Measurements from ENCODE around the gene LRR1. TPM values are rescaled to one million over a fixed set of nuclear protein-coding genes. Genes with fewer than 3 reads are reported as not detected.
"Not testable (repeated sequence)": the region's sequence is repeated elsewhere in the genome, so short reads cannot be mapped to it uniquely, and the experiment has no call there.

The LRR1 gene
- total RNA-seq, 2 donors from 2014 or later, result 24.3 to 39.8 TPM

- no peak for TF ChIP-seq CTCF (IDR thresholded peaks at IDR 0.05)
- no peaks in the 10 kb centered on the region for H3K4me1 ChIP-seq
- no peak overlapping the region for H3K27ac ChIP-seq
- DNase-seq, result no peak
- H3K27me3 ChIP-seq, result no peaks in the 10 kb centered on the region
- intact Hi-C loops (cut with DNase I), result no loop called here
- no peaks in the 10 kb centered on the region for H3K9me3 ChIP-seq
- peak overlapping the region; percentile 66 for H3K4me3 ChIP-seq
- H3K36me3 ChIP-seq, result no peaks in the 10 kb centered on the region
- H3K9ac ChIP-seq (ENCODE audit: low read depth in 2 of 2, low read length in 2 of 2), result peak overlapping the region in 1 of 2 donors; percentile 89
These were observed 15.1 kb upstream of the LRR1 start for GRCh38 chr14:49583629-49584028.

- Histone ChIP-seq H3K4me3 (peak overlapping the region; percentile 66), H3K27me3 (no peaks in the 10 kb centered on the region), H3K27ac (no peak overlapping the region), H3K9me3 (no peaks in the 10 kb centered on the region), H3K4me1 (no peaks in the 10 kb centered on the region), H3K36me3 (no peaks in the 10 kb centered on the region), H3K9ac (ENCODE audit: low read depth in 2 of 2, low read length in 2 of 2) (peak overlapping the region; percentile 52 to 89)
- intact Hi-C loops (cut with DNase I), result no loop called here
- no peak for DNase-seq
- no peak for TF ChIP-seq CTCF (IDR thresholded peaks at IDR 0.05)
These were observed 14.7 kb upstream of the LRR1 start for GRCh38 chr14:49584058-49584457.

GRCh38 chr14:49584981-49585640 is 13.6 kb upstream of the LRR1 start:
- not testable (repeated sequence) for H3K9me3 ChIP-seq, H3K36me3 ChIP-seq, H3K27me3 ChIP-seq, DNase-seq, H3K4me1 ChIP-seq
- Histone ChIP-seq H3K9ac (ENCODE audit: low read depth in 2 of 2, low read length in 2 of 2) (peak overlapping the region; percentile 74 to 89), H3K4me3 (peak overlapping the region; percentile 66), H3K27ac (peak overlapping the region; percentile 88)
- intact Hi-C loops (cut with DNase I), result loop anchor here (5.0 kb wide), 1 partner anchor 37 kb away; the partner anchor contains the start of genes MGAT2 and RPL36AL

- peak; percentile 98 for DNase-seq
- peak within 1 kb of the TSS; percentile 74 to 89 for H3K9ac ChIP-seq (ENCODE audit: low read depth in 2 of 2, low read length in 2 of 2)
- H3K4me3 ChIP-seq, result peak within 1 kb of the TSS; percentile 66
- H3K27me3 ChIP-seq, result no peaks in the 10 kb centered on the region
- intact Hi-C loops (cut with DNase I), result loop anchor here (5.0 kb wide), 1 partner anchor 36 kb away; the partner anchor contains the start of genes MGAT2 and RPL36AL
- H3K36me3 ChIP-seq, result no peaks in the 10 kb centered on the region
- H3K4me1 ChIP-seq, result no peaks in the 10 kb centered on the region
- H3K9me3 ChIP-seq, result no peaks in the 10 kb centered on the region
- TF ChIP-seq CTCF (IDR thresholded peaks at IDR 0.05), result no peak
- peak within 1 kb of the TSS; percentile 88 for H3K27ac ChIP-seq
These were observed 12.7 kb upstream of the LRR1 start, which contains the start of gene RPS29 for GRCh38 chr14:49585803-49586672. TSS of gene RPS29 (minus strand) at chr14:49586380. CDS start at chr14:49586346, 34 bp downstream.

GRCh38 chr14:49586673-49587460 is 11.9 kb upstream of the LRR1 start:
- peak overlapping the region in 1 of 2 donors; percentile 3 for H3K9ac ChIP-seq (ENCODE audit: low read depth in 2 of 2, low read length in 2 of 2)
- H3K4me3 ChIP-seq, result no peak overlapping the region
- peak overlapping the region; percentile 88 for H3K27ac ChIP-seq
- TF ChIP-seq CTCF (IDR thresholded peaks at IDR 0.05), result peak; percentile 80
- H3K27me3 ChIP-seq, result no peaks in the 10 kb centered on the region
- intact Hi-C loops (cut with DNase I), result loop anchor here (5.0 kb wide), 1 partner anchor 35 kb away; the partner anchor contains the start of genes MGAT2 and RPL36AL
- H3K9me3 ChIP-seq, result no peaks in the 10 kb centered on the region
- DNase-seq, result peak; percentile 40
- H3K36me3 ChIP-seq, result no peaks in the 10 kb centered on the region
- H3K4me1 ChIP-seq, result no peaks in the 10 kb centered on the region

Measured in colonic mucosa (tissue), 4 donors.